H54 (cell line): ENCODE results near the gene TAAR5.

Experiments used
- DNase-seq: peaks from one replicate; pipeline ENCODE4 v3.0.0; 2011; ENCODE audit warnings: low spot score, mixed read lengths; ENCODE audit not compliant: insufficient read length
- FAIRE-seq: peaks from 3 replicates; lab custom pipeline; 2011; peaks lifted over from hg19 to GRCh38; lab: Jason Lieb, UNC
- POLR2A ChIP-seq: IDR thresholded peaks from 2 replicates; pipeline ENCODE4 v1.6.1; 2011; ENCODE audit warnings: low read depth, mild to moderate bottlenecking, low read length

TAAR5 gene

GRCh38 chr6:132548746-132549463, 40.6 kb downstream of the TAAR5 start:
- FAIRE-seq (no peak), DNase-seq (no peak)
- no peak for TF ChIP-seq POLR2A

- no peak for TF ChIP-seq POLR2A
- FAIRE-seq (no peak), DNase-seq (no peak)
Measured at GRCh38 chr6:132544826-132545225, 44.7 kb downstream of the TAAR5 start.
